ENCODE data around the gene URB2. TPM values are rescaled to one million over a fixed set of nuclear protein-coding genes. Genes with fewer than 3 reads are reported as not detected.
"Not testable (repeated sequence)": the region's sequence is repeated elsewhere in the genome, so short reads cannot be mapped to it uniquely, and the experiment has no call there.

The URB2 gene
- total RNA-seq, 1 experiment from 2014 or later, result 14.1 TPM

DNA sequence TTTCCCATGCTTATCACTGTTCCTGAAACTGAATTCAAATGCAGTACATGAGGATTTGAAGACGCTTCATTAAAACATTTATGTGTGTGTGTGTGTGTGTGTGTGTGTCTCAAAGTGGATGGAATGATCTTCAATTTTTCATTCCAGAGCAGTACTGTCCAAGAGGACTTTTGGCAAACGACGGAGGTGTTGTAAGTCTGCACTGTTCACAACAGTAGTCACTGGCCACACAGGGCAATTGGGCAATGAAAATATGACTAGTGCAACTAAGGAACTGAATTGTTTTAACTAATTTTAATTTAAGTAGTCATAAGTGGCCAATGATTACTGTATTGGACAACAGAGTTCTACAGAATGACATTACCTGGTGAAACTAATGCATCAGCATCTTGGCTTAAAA, 5.2 kb upstream of the URB2 start:
- no peak overlapping the region for H3K4me3 ChIP-seq (ENCODE audit: low read length)
- H3K9me2 ChIP-seq (replicated peaks; ENCODE audit: insufficient read depth, low read length), result no peaks in the 10 kb centered on the region
- H3K27me3 ChIP-seq (ENCODE audit: low read length), result no peaks in the 10 kb centered on the region
- no peak overlapping the region for H3K9ac ChIP-seq (ENCODE audit: low read length)
- no peak for DNase-seq
- no peaks in the 10 kb centered on the region for H4K20me1 ChIP-seq (ENCODE audit: insufficient read depth, low read depth, low read length)
- no peaks in the 10 kb centered on the region for H3K36me3 ChIP-seq (ENCODE audit: insufficient read depth, low read length)
- peaks cover 94% of the 10 kb centered on the region for H3K79me2 ChIP-seq (ENCODE audit: low read length)
- no peaks in the 10 kb centered on the region for H3K9me3 ChIP-seq (ENCODE audit: low read length)
- no peak overlapping the region for H2AFZ ChIP-seq (ENCODE audit: low read length)
- peaks cover 28% of the 10 kb centered on the region for H3K4me1 ChIP-seq (ENCODE audit: low read length)
- no peak overlapping the region for H3K27ac ChIP-seq (ENCODE audit: low read length)
- no peak overlapping the region for H3K4me2 ChIP-seq (ENCODE audit: low read depth, low read length, poor library complexity, severe bottlenecking)

DNA sequence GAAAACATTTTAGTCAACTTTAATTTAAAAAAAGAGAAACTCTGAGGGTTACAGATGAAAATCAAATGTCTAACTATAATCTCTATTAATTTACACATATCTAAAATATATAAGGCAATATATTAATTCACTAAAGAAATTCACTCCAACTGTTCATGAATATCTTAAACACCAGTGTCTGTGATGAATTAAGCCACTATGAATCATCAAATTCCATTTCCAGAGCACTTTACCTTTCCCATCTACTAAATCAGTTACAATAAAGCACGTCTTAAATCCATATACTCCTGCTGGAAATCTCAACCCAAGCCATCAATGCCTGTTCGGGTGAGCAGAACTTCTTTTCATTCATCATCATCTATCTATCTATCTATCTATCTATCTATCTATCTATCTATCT, 4.4 kb upstream of the URB2 start:
- Histone ChIP-seq H3K4me2 (ENCODE audit: low read depth, low read length, poor library complexity, severe bottlenecking) (no peak overlapping the region), H2AFZ (ENCODE audit: low read length) (no peak overlapping the region), H3K27me3 (ENCODE audit: low read length) (no peaks in the 10 kb centered on the region), H4K20me1 (ENCODE audit: insufficient read depth, low read depth, low read length) (no peaks in the 10 kb centered on the region; the same call in 1 of the 2 replicates), H3K4me3 (ENCODE audit: low read length) (no peak overlapping the region), H3K27ac (ENCODE audit: low read length) (no peak overlapping the region), H3K4me1 (ENCODE audit: low read length) (peaks cover 28% of the 10 kb centered on the region), H3K9me2 (replicated peaks; ENCODE audit: insufficient read depth, low read length) (no peaks in the 10 kb centered on the region), H3K9me3 (ENCODE audit: low read length) (no peaks in the 10 kb centered on the region), H3K79me2 (ENCODE audit: low read length) (peaks cover 94% of the 10 kb centered on the region), H3K9ac (ENCODE audit: low read length) (no peak overlapping the region), H3K36me3 (ENCODE audit: insufficient read depth, low read length) (no peaks in the 10 kb centered on the region)
- DNase-seq, result no peak

DNA sequence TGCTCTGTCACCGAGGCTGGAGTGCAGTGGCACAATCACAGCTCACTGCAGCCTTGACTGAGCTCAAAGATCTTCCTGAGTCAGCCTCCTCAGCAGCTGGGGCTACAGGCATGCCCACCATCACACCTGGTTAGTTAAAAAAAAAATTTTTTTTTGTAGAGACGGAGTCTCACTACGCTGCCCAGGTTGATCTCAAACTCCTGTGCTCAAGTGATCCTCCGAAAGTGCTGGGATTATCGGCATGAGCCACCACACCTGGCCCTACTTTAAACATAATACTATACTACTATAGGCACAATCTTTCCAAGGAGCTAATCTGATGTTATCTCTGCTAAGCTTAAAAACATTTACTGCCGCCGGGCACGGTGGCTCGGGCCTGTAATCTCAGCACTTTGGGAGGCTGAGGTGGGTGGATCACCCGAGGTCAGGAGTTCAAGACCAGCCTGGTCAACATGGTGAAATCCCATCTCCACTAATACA, 3.4 kb upstream of the URB2 start:
- not testable (repeated sequence) for H3K9ac ChIP-seq (ENCODE audit: low read length); H3K4me2 ChIP-seq (ENCODE audit: low read depth, low read length, poor library complexity, severe bottlenecking); H3K9me2 ChIP-seq (replicated peaks; ENCODE audit: insufficient read depth, low read length); H3K27ac ChIP-seq (ENCODE audit: low read length); H3K4me3 ChIP-seq (ENCODE audit: low read length); H3K9me3 ChIP-seq (ENCODE audit: low read length); H3K36me3 ChIP-seq (ENCODE audit: insufficient read depth, low read length); DNase-seq; H4K20me1 ChIP-seq (ENCODE audit: insufficient read depth, low read depth, low read length); H3K27me3 ChIP-seq (ENCODE audit: low read length); H2AFZ ChIP-seq (ENCODE audit: low read length)
- H3K79me2 ChIP-seq (ENCODE audit: low read length), result peaks cover 94% of the 10 kb centered on the region
- H3K4me1 ChIP-seq (ENCODE audit: low read length), result peaks cover 34% of the 10 kb centered on the region

DNA sequence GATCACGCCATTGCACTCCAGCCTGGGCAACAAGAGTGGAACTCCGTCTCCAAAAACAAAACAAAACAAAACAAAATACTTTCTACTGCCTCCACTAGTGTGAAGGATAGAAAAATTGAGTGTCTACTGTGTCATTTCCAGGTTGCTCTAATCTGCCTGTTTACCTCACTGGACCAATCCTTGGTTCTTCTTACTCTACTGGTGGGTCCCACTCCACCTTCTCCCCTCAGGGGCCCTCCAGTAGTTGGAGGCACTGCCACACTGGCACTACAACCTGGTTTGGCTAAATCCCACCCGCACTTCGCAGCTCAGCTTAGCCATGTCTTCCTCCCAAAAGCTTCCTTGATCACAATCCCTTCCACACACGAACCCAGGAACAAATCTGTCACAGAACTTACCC, 2.8 kb upstream of the URB2 start:
- H3K4me3 ChIP-seq (ENCODE audit: low read length), result peak overlapping the region; percentile 83; the same call in 1 of the 2 replicates
- H3K27ac ChIP-seq (ENCODE audit: low read length), result no peak overlapping the region
- no peaks in the 10 kb centered on the region for H3K36me3 ChIP-seq (ENCODE audit: insufficient read depth, low read length)
- H4K20me1 ChIP-seq (ENCODE audit: insufficient read depth, low read depth, low read length), result no peaks in the 10 kb centered on the region; the same call in 1 of the 2 replicates
- H2AFZ ChIP-seq (ENCODE audit: low read length), result no peak overlapping the region
- H3K9ac ChIP-seq (ENCODE audit: low read length), result no peak overlapping the region
- no peaks in the 10 kb centered on the region for H3K9me2 ChIP-seq (replicated peaks; ENCODE audit: insufficient read depth, low read length)
- H3K9me3 ChIP-seq (ENCODE audit: low read length), result no peaks in the 10 kb centered on the region
- peak overlapping the region; percentile 80 for H3K4me2 ChIP-seq (ENCODE audit: low read depth, low read length, poor library complexity, severe bottlenecking)
- peaks cover 36% of the 10 kb centered on the region for H3K4me1 ChIP-seq (ENCODE audit: low read length)
- H3K79me2 ChIP-seq (ENCODE audit: low read length), result peaks cover 92% of the 10 kb centered on the region
- no peaks in the 10 kb centered on the region for H3K27me3 ChIP-seq (ENCODE audit: low read length)
- DNase-seq, result no peak

DNA sequence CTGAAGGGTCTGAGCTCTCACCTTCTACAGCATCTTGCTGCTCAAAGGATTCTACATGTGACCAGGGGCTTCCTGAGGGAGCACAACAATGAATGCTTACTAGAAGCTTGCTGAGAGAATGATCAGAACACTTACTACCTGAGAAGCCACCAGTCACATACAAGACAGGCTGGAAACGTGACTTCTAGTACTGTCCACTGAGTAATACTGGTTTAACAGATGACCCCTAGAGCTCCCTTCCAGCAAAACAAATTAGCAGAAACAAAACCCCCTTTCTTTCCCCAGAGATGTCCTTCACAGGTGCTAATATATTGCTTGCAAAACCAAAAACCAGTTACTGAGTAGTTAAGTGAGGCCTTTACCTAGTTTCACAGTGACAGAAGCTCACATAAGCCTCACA, 2.2 kb upstream of the URB2 start:
- H3K27me3 ChIP-seq (ENCODE audit: low read length), result no peaks in the 10 kb centered on the region

DNA sequence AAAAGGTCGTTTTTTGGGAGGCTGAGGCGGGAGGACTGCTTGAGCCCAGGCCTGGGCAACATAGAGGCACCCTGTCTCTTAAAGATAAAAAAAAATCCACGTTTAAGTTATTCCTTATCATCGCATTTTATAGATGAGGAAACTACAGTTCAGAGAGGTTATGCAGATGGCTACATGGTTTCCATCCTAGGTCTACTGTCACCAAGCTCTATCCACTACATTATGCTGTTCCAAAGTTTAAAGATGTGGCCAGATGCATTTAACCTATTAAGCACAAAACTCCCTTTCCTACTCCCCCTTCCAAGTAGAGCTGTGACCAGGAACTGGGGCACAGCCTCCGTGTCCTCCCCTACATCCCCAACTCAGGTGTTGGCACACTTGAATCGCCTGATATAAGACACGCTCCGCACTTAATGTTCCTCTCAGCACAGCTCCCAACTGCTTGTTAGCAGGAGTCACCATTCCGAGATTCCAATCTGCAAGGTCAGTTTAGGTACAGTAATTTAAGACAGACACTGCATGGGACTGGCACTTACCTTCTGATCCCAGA, 1.5 kb upstream of the URB2 start:
- Histone ChIP-seq H3K4me2 (ENCODE audit: low read depth, low read length, poor library complexity, severe bottlenecking) (peak overlapping the region; percentile 80), H3K27ac (ENCODE audit: low read length) (peak overlapping the region; percentile 68; the same call in 1 of the 2 replicates), H2AFZ (ENCODE audit: low read length) (0 out of 2 replicates have a peak overlapping the region, but pooled peaks have one; percentile 70), H3K36me3 (ENCODE audit: insufficient read depth, low read length) (peaks cover 13% of the 10 kb centered on the region; the same call in 1 of the 2 replicates), H3K79me2 (ENCODE audit: low read length) (peaks cover 92% of the 10 kb centered on the region), H3K4me1 (ENCODE audit: low read length) (peaks cover 44% of the 10 kb centered on the region), H3K4me3 (ENCODE audit: low read length) (peak overlapping the region; percentile 83), H3K9me3 (ENCODE audit: low read length) (no peaks in the 10 kb centered on the region), H3K9ac (ENCODE audit: low read length) (peak overlapping the region; percentile 89), H3K27me3 (ENCODE audit: low read length) (no peaks in the 10 kb centered on the region), H4K20me1 (ENCODE audit: insufficient read depth, low read depth, low read length) (peaks cover 3% of the 10 kb centered on the region; the same call in 1 of the 2 replicates), H3K9me2 (replicated peaks; ENCODE audit: insufficient read depth, low read length) (no peaks in the 10 kb centered on the region)
- DNase-seq, result no peak

More for the DNA sequence above, 2.2 kb upstream of the URB2 start:
- Histone ChIP-seq H3K36me3 (ENCODE audit: insufficient read depth, low read length) (peaks cover 6% of the 10 kb centered on the region; the same call in 1 of the 2 replicates), H3K9me3 (ENCODE audit: low read length) (no peaks in the 10 kb centered on the region), H3K9me2 (replicated peaks; ENCODE audit: insufficient read depth, low read length) (no peaks in the 10 kb centered on the region), H3K4me3 (ENCODE audit: low read length) (peak overlapping the region; percentile 83), H3K4me1 (ENCODE audit: low read length) (peaks cover 42% of the 10 kb centered on the region), H3K9ac (ENCODE audit: low read length) (peak overlapping the region; percentile 89), H3K79me2 (ENCODE audit: low read length) (peaks cover 92% of the 10 kb centered on the region), H4K20me1 (ENCODE audit: insufficient read depth, low read depth, low read length) (peaks cover 2% of the 10 kb centered on the region; the same call in 1 of the 2 replicates), H3K4me2 (ENCODE audit: low read depth, low read length, poor library complexity, severe bottlenecking) (peak overlapping the region; percentile 80), H3K27ac (ENCODE audit: low read length) (no peak overlapping the region), H2AFZ (ENCODE audit: low read length) (no peak overlapping the region)
- no peak for DNase-seq

DNA sequence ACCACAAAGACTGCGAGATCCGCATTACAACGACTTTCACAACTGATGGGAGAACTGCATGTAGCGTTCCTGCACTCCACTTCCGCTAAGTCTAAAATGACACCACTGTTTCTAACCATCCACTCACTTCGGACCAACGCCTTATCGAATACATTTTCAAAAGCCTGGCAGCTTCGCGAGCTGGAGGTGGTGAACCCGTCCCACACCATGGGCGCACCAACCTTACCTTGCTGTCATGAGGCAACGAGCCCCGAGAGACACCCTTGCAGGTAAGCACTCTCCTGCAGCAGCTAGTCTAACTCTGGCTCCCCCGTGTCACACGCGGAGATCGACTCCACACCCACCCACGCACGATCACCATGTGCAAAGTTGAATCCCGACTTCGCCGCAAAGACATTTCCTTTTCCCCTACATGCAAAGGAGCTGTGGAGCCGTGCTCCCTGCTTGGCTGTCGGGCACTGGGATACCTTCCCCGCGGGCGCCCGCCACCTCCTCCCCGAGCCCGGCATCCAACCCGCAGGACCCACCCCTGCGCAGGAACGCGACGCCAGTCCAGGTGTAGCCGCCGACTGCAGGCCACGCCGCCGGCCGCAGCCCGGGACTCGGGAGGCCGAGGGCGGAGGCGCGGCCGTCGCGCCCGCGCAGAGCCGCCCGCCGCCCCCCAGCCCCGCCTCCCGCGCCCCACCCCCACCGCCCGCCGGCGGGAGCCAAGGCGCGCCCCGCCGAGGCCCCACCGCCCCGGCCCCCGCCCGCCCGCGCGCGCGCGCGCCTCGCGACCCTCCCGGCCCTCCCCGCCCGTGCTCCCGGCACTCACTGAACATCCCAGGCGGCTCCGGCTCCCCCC, 754 bp upstream of the URB2 start:
- Histone ChIP-seq H3K4me1 (ENCODE audit: low read length) (peaks cover 44% of the 10 kb centered on the region), H3K27ac (ENCODE audit: low read length) (peak overlapping the region; percentile 68), H3K36me3 (ENCODE audit: insufficient read depth, low read length) (peaks cover 13% of the 10 kb centered on the region; the same call in 1 of the 2 replicates), H4K20me1 (ENCODE audit: insufficient read depth, low read depth, low read length) (peaks cover 3% of the 10 kb centered on the region; the same call in 1 of the 2 replicates), H3K9me2 (replicated peaks; ENCODE audit: insufficient read depth, low read length) (no peaks in the 10 kb centered on the region), H3K4me3 (ENCODE audit: low read length) (peak overlapping the region; percentile 96), H3K9ac (ENCODE audit: low read length) (peak overlapping the region; percentile 96), H3K79me2 (ENCODE audit: low read length) (peaks cover 92% of the 10 kb centered on the region), H3K9me3 (ENCODE audit: low read length) (no peaks in the 10 kb centered on the region), H2AFZ (ENCODE audit: low read length) (peak overlapping the region; percentile 70; the same call in 1 of the 2 replicates), H3K27me3 (ENCODE audit: low read length) (no peaks in the 10 kb centered on the region), H3K4me2 (ENCODE audit: low read depth, low read length, poor library complexity, severe bottlenecking) (peak overlapping the region; percentile 80)
- peak; percentile 79 for DNase-seq

DNA sequence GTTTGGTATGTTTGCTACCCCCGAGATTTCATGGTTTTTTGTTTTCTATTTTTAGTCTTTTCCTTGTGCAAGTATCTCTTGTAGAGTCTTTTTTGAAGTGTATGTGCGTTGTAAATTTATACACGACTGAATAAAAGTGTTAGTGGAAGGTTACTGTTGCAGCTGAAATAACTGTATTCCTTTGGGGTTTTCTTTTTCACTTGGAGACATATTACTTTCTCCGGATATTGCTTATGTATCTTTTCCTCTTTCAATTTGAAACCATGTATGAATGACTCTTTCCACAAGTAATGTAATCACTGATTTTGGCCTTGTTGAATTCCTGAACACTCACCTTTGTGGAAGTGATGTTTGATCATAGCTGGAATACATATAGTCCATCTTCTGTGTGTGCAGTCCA, 956 bp downstream of the URB2 start:
- Histone ChIP-seq H3K4me3 (ENCODE audit: low read length) (peak overlapping the region; percentile 96), H3K36me3 (ENCODE audit: insufficient read depth, low read length) (peaks cover 16% of the 10 kb centered on the region; the same call in 1 of the 2 replicates), H3K27ac (ENCODE audit: low read length) (peak overlapping the region; percentile 59; the same call in 1 of the 2 replicates), H4K20me1 (ENCODE audit: insufficient read depth, low read depth, low read length) (peaks cover 3% of the 10 kb centered on the region; the same call in 1 of the 2 replicates), H3K4me1 (ENCODE audit: low read length) (peaks cover 39% of the 10 kb centered on the region), H3K9me2 (replicated peaks; ENCODE audit: insufficient read depth, low read length) (no peaks in the 10 kb centered on the region), H3K9me3 (ENCODE audit: low read length) (no peaks in the 10 kb centered on the region), H3K4me2 (ENCODE audit: low read depth, low read length, poor library complexity, severe bottlenecking) (peak overlapping the region; percentile 79), H3K27me3 (ENCODE audit: low read length) (no peaks in the 10 kb centered on the region), H3K79me2 (ENCODE audit: low read length) (peaks cover 91% of the 10 kb centered on the region), H2AFZ (ENCODE audit: low read length) (no peak overlapping the region), H3K9ac (ENCODE audit: low read length) (peak overlapping the region; percentile 96)
- no peak for DNase-seq
